Epithelial cell of esophagus (primary cell): ENCODE results near the gene HPCAL1.

Experiments
- DNase-seq: peaks from one replicate; pipeline ENCODE4 v3.0.0; 2010; ENCODE audit warnings: low read depth
- H3K4me3 ChIP-seq: 2 replicates; pipeline ENCODE4 v1.5.1; 2011; ENCODE audit warnings: mild to moderate bottlenecking, low read length, control low read depth
- TF ChIP-seq, protein P1 (sequence below): IDR thresholded peaks from 2 replicates; pipeline ENCODE4 v1.5.1; 2011; ENCODE audit warnings: low read depth, mild to moderate bottlenecking, low read length, control low read depth, inconsistent platforms; ENCODE audit not compliant: insufficient read depth; ENCODE audit errors: missing control alignments

Gene HPCAL1

DNA sequence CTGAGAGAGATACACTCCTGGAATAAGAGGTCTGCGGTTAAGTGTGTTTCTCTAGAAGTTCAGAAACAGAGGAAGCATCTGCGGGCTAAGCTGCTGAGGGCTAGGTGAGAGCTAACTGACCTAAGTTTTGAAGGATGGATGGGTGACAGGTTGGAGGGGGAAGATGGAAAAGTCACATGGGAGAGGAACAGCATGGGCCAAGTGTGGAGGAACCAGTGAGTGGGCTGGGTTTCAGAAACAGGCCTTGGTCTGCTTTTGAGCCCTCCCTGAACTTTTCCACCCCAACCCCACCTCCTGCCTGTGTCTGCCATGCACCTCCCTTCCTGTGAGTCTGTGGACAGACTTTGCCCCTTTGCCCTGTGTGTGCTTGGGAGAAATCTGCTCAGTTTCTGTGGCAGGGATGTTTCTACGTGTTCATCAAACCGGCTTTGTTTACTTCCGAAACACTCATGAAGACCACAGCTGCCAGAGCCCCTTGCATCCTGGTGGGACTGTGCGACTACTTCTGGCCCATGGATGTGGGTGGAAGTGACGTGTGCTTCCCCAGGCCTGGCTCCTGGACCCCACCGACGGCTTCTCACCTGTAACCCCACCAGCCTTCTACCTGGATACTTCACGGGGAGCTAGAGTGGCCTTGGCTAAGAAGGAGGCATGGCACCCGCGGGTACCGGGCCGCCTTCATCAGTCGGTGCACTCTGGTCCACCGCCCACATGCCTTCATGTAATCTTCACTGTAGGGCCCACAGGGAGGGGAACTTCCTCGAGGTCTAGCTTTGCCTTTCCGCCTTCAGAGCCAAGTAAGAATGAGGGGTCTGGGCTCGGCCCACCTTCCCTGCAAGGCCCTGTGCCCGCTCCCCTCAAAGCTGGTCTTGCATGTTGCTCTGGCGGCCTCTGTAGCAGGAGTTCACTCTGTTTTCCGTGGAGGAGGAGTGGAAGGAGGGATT lies 1.4 kb upstream of the HPCAL1 start:
- H3K4me3 ChIP-seq: no peak overlapping the region
- no peak for DNase-seq
- TF ChIP-seq, protein P1, sequence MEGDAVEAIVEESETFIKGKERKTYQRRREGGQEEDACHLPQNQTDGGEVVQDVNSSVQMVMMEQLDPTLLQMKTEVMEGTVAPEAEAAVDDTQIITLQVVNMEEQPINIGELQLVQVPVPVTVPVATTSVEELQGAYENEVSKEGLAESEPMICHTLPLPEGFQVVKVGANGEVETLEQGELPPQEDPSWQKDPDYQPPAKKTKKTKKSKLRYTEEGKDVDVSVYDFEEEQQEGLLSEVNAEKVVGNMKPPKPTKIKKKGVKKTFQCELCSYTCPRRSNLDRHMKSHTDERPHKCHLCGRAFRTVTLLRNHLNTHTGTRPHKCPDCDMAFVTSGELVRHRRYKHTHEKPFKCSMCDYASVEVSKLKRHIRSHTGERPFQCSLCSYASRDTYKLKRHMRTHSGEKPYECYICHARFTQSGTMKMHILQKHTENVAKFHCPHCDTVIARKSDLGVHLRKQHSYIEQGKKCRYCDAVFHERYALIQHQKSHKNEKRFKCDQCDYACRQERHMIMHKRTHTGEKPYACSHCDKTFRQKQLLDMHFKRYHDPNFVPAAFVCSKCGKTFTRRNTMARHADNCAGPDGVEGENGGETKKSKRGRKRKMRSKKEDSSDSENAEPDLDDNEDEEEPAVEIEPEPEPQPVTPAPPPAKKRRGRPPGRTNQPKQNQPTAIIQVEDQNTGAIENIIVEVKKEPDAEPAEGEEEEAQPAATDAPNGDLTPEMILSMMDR: no peak

- DNase-seq: no peak
- peak overlapping the region; percentile 34 for H3K4me3 ChIP-seq
- TF ChIP-seq, protein P1: no peak
These were observed 694 bp upstream of the HPCAL1 start for GRCh38 chr2:10301941-10302478.

GRCh38 chr2:10303181-10303693 lies 533 bp downstream of the HPCAL1 start:
- TF ChIP-seq, protein P1: no peak
- no peak for DNase-seq
- peak overlapping the region; percentile 68 for H3K4me3 ChIP-seq

DNA sequence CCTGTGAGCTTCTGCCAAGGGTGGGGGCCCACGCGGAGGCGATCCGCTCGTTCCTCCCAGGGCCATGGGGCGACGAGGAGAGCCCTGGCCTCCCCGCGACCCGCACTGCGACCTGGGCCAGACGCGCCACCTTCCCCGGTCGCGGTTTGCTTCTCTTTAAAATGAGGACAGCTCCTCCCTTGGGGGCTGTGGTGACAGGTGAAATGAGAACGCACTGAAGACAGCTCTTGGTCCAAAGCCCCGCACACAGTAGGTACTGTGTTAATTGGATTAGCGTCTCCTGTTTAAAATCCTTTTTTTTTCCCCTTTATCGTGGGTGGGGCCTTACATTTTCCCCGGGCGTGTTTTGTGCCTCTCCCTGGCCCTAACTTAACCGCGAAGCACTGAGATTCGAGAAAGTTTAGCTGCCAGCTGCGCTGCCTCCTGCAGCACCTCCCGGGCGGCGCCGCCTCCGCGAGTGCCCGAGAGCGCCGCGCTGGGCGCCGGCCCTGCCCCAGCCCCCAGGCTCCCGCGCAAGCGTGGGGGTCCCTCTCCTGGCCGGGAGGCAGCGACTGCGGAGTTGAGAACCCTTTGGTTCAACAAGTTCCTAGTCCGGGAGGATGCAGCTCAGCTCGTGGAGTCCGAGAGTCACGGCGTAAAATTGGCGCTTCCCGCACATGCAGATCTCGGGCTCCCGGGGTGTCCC lies 1.1 kb downstream of the HPCAL1 start:
- peak overlapping the region; percentile 68 for H3K4me3 ChIP-seq
- DNase-seq: peak; percentile 44
- TF ChIP-seq, protein P1: no peak

- TF ChIP-seq, protein P1: no peak
- H3K4me3 ChIP-seq: peak overlapping the region; percentile 68
- no peak for DNase-seq
These were observed 2.0 kb downstream of the HPCAL1 start for GRCh38 chr2:10304458-10305253.

- no peak overlapping the region for H3K4me3 ChIP-seq
- no peak for DNase-seq
These were observed 2.5 kb downstream of the HPCAL1 start for GRCh38 chr2:10305254-10305635.

More at GRCh38 chr2:10305254-10305635, 2.5 kb downstream of the HPCAL1 start:
- TF ChIP-seq, protein P1: no peak
